NCI-H128 (cell line): ENCODE measurements around the gene MACIR.

Experiments
- DNase-seq: peaks from one replicate; lab custom pipeline; 2025; ENCODE audit not compliant: unreplicated experiment; lab: John Stamatoyannopoulos, UW

MACIR gene

GRCh38 chr5:103290846-103291245, 32.3 kb downstream of the MACIR start:
- no peak for DNase-seq

DNA sequence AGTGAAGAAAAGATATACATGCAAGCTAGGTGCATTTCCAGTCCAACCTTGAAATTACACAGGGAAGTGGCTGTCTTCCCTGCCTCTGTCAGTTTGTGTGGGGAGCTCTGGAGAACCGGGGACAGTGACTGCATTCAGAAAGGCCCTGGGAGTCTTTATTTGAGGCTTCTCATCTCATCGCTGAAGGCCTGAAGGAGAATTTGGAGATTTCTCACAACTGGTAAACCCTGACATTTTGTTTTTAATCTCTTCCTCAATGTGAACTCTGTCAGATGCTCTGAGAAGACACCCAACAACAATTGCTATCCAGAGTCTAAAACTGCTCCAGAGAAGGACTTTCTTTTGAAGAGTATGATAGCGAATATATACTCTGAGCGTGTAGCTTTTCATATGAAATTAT, 33.0 kb downstream of the MACIR start:
- DNase-seq: no peak

- DNase-seq: no peak
These were observed 34.5 kb downstream of the MACIR start for GRCh38 chr5:103293099-103293498.

DNA sequence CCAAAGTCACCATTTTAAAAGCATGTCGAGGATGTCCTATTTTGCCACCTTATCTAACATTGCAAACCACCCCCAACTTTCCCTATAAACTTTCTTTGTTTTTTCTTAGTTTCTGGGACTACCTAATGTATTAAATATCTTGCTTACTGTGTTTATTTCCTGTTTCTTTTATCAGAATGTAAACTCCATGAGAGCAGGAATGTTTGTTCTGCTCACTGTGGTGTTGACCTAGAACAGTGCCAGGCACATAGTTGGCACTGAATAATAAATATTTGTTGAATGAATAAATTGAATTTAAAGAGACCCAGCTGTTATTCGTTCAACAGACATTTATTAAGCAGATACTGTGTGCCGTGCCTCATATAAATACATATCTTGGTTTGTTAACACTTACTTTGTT, 35.2 kb downstream of the MACIR start:
- DNase-seq: no peak

DNA sequence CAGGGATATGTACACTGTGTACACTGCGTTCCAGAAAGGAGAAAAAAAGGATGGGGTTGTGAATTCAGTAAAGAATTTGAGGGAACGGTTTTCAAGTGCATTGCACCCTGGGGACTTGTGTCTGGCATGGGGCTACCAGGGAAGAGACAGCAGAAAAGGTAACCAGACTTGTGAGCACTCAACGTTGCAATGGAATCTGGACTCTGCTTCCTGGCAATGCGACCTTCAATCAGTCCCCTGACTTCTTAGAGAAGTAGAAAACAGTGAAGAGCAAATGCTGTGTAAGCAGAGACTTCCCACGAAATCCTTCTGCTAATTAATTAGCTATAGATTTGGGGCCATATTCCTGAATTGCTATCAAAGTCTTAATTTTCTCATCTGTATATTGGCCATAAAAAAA, 36.3 kb downstream of the MACIR start:
- DNase-seq: no peak

DNA sequence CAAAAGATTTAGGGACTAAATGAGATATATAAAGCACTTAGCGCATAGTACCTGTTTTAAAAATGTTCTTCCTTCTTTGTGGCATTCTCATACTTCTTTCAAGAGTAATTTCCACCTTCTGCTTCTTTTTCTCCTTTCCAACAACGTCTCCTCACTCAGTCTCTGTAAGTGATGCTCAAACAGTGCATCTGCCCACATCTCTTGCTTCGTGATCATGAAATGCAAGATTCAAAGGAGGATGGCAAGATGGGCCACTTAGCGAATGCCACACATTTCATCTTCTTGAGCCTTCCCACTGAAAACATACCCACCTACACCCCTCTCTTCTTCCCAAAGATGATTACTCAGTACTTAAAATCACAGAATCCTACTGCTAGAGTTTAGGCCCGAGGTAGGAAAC, 36.9 kb downstream of the MACIR start:
- DNase-seq: no peak

- no peak for DNase-seq
These were observed 37.3 kb downstream of the MACIR start for GRCh38 chr5:103295871-103296270.

DNA sequence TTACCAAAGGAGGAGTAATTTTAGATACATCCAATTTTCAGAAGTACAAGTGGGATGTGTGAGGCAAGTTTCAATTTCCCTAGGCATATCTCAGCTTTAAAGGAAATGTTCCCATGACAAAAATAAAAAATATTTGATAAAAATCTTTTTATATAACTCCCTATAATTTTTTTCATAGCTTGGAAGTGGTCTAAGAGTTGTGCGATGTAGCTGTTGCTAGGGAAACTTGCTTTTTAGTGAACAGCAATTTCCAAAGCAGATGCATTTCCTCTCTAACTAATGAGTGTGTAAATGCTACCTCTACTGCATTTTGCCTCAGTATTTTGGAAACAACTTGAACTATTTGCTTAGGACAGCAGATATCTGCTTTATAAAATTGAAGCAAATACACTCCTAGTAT, 39.6 kb downstream of the MACIR start:
- DNase-seq: no peak

DNA sequence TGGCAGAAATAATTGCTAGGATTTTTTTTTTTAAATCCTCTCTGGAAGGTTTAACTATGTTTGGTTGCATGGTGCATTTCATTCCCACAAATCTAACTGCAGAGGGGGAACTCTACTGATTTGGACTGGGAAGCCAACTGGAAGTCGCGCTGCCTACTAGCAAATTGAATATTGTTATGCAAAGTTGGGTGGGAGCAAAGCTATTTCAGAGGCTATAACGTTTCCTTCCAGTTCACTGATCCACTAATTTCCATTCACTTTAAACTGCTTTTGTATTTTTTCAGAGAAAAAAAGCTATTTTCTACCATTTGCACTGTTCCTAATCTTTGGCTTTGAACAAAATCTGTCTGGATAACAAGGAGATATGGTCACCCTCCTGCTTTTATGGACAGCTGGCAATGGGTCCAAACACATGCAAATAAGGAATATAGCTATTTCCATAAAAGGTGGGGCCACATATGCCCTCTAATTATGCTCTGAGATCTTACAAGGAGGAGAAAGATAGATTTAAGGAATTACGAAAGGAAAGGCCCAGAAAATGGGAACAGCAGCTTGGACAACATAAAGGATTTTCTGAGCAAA, 40.1 kb downstream of the MACIR start:
- DNase-seq: no peak

DNA sequence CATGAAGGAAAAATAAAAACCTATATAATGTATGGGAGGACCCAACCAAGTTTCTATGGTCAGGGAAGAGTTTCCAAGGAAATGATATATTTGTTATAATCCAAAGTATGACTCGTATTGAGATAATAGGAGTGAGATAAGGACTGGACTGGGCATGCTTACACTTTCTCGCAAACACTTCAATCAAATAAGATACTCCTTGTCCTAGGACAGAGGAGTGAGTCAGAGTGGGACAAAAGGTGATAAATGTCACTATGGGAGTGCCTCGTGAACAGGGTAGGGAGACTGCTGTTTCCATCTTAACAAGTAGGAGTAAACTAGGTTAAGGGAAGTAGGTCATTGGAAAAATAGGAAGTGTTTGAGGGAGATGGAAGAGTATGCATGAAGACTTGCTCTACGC, 47.2 kb downstream of the MACIR start:
- DNase-seq: no peak

DNA sequence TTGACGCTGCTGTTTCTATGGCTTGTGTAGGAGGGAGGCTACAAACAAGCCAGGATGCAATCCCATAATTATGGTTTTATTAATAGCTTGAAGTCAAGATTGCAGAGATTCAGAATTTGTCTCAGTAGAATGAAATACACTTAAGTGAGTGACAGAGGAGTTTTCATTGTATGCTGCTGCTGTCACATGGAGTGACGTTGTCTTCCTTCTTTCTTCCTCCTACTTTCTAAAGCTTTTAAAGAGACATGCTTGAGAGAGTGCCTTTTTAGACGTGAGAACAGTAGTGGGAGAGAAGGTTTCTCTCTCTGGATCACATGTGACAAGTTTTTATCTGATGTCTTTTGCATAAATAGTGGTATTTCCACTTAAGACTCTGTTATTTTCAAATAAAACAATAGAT, 48.9 kb downstream of the MACIR start:
- DNase-seq: no peak

DNA sequence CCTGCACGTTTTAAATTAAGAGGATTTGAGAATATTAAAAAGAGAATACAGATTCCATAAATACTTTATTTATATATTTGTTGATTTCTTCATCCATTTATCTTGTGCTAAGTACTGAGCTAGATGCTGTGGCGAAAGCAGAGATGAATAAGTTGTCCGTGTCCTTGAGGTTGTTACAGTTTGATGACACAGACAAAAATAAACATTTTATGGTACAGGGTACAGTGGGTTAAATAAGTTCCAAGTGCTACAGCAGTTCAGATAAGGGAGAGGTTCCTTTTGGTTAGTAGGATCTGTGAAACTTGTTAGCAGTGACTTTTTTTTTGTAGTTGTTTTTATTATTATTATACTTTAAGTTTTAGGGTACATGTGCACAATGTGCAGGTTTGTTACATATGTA, 50.2 kb downstream of the MACIR start:
- DNase-seq: no peak

DNA sequence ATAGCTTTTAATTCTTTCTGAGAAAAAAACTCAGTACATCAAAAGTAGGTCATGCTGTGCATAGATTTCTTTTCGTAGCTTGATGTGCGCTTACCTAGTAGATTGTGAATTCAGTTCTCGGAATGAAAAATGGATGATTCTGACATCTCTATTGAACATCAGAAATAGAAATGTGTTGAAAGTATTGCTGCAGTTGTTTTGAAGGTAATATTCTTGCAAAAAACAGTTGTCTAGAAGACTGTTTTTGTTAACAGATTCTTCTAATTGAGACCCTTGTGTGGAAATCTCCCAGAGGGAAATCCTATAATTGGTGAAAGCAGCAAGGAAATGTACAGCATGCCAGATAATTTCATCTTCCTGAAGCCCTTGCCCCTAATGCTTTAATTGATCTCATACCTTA, 54.5 kb downstream of the MACIR start:
- no peak for DNase-seq

DNA sequence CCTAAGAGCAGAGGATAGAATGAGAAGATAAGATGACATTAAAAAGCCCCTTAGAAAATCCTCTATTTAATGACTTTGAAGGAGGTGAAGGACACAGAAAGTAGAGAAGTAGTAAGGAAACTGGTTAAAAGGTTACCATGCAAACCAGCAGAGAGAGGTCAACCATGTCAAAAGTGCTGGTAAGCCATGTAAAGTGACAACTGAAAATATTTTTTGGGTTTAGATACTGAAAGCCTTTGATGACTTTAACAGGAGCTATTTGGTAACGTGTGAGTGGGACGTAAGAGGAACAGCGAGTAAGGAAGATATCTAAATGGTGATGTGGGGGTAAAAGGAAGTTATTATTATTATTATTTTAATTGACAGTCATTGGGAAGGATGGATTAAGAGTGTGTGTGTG, 56.9 kb downstream of the MACIR start:
- DNase-seq: no peak

DNA sequence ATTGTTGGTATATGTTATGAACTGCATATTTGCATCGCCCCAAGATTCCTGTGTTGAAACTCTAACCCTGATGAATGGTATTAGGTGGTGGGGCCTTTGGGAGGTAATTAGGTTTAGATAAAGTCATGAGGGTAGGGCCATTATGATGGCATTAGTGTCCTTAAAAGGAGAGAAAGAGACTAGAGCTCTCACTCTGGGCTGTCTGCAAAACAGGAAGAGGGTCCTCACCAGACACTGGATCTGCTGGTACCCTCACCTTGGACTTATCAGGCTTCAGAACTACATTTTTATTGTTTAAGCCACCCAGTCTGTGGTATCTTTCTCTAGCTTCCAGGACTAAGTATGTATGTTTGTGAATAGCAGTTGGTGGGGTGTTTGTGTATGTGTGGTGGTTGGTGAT, 68.9 kb downstream of the MACIR start:
- DNase-seq: no peak

DNA sequence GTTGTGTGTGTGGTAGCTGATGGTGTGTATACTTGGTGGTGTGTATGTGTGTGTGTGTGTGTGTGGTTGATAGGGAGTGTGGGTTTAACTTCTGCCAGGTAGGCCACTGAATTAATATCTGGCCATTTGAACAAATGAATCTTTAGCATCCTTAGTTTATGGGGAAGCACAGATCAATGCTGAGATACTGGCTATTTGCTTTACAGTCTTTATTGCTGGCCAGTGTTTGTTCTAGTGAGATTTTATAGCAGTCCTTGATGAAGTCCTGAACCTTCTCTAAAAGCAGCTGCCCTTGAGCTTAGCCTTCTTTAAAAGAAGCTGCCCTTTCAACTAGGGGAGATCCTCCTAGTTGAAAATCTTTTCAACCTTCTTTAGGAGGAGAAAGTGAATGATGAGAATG, 69.3 kb downstream of the MACIR start:
- DNase-seq: no peak
